ENCODE measurements around the gene KRTAP16-1. TPM values are rescaled to one million over a fixed set of nuclear protein-coding genes. Genes with fewer than 3 reads are reported as not detected.

Gene KRTAP16-1
- total and polyA plus RNA-seq, 2 of the 4 experiments (the other 2 are of a cell fraction) = not detected

DNA sequence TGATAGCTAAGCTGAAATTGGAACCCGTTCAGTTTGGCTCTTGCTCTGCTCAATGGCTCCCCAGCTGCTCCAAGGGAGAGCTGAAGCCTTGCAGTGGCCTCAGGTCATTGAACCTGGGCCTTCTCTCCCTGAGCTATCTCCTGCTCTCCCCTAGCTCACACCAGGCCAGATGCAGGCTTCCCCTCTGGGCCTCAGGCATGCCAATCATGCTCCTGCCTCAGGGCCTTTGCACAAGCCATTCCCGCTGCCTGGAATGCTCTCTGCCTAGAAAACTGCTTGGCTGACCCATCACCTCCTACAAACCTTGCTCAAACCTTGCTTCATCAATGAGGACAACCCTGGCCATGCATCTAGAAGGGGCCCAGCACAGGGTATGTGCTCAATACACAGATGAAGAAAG is 23.1 kb upstream of the KRTAP16-1 start:
- H4K5ac ChIP-seq (ENCODE audit: low read depth, low read length) = no peak overlapping the region
- dilution Hi-C loops (cut with HindIII; ENCODE audit: low sequenced_read_pairs, unreplicated experiment) = no loop called here
- H2AK9ac ChIP-seq (replicated peaks; ENCODE audit: low read depth, low read length, poor library complexity) = no peak overlapping the region
- no peak for ATAC-seq (ENCODE audit: low read depth)
- H2BK20ac ChIP-seq (ENCODE audit: low read depth, low read length) = no peak overlapping the region
- no TSS peak for BruUV-seq (replicated peaks)
- peaks cover 3% of the 10 kb centered on the region; the same call in 1 of the 2 replicates for H3K9me1 ChIP-seq (ENCODE audit: insufficient read depth, low read length)
- CTCF ChIA-PET = no interaction called here
- no peak overlapping the region for H3K4me2 ChIP-seq (ENCODE audit: low read depth, low read length)
- no peak overlapping the region for H2AFZ ChIP-seq (replicated peaks; ENCODE audit: low read length, poor library complexity)
- no peak overlapping the region for H3K27ac ChIP-seq (ENCODE audit: insufficient read depth, low read length)
- H2AK5ac ChIP-seq (ENCODE audit: low read depth, low read length) = no peak overlapping the region
- no peak overlapping the region for H3K14ac ChIP-seq (replicated peaks; ENCODE audit: low read depth, low read length)
- no peak overlapping the region for H4K8ac ChIP-seq (ENCODE audit: low read depth in 2 of 2, low read length in 2 of 2)
- H3K36me3 ChIP-seq (ENCODE audit: control insufficient read depth, insufficient read depth, low read length) = no peaks in the 10 kb centered on the region
- H4K20me1 ChIP-seq (ENCODE audit: insufficient read depth, low read length) = no peaks in the 10 kb centered on the region
- no peak overlapping the region for H3K9ac ChIP-seq (ENCODE audit: low read depth, low read length)
- H3K4me1 ChIP-seq (ENCODE audit: control insufficient read depth, insufficient read depth, low read length) = no peaks in the 10 kb centered on the region
- H3K27me3 ChIP-seq (ENCODE audit: control insufficient read depth, insufficient read depth, low read length) = peaks cover 3% of the 10 kb centered on the region
- TF ChIP-seq MXI1 (IDR thresholded peaks at IDR 0.05; ENCODE audit: borderline replicate concordance, low read depth, low read length) (no peak), CHD1 (IDR thresholded peaks at IDR 0.05; ENCODE audit: low read depth, low read length) (no peak), POLR2A (IDR thresholded peaks at IDR 0.05; ENCODE audit: low read depth, low read length) (no peak), RFX5 (IDR thresholded peaks at IDR 0.05; ENCODE audit: low read depth, low read length) (no peak)
- TF ChIP-seq, protein P1, sequence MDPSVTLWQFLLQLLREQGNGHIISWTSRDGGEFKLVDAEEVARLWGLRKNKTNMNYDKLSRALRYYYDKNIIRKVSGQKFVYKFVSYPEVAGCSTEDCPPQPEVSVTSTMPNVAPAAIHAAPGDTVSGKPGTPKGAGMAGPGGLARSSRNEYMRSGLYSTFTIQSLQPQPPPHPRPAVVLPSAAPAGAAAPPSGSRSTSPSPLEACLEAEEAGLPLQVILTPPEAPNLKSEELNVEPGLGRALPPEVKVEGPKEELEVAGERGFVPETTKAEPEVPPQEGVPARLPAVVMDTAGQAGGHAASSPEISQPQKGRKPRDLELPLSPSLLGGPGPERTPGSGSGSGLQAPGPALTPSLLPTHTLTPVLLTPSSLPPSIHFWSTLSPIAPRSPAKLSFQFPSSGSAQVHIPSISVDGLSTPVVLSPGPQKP (IDR thresholded peaks at IDR 0.05; ENCODE audit: borderline replicate concordance, low read depth, low read length) = no peak
- TF ChIP-seq, protein P2, sequence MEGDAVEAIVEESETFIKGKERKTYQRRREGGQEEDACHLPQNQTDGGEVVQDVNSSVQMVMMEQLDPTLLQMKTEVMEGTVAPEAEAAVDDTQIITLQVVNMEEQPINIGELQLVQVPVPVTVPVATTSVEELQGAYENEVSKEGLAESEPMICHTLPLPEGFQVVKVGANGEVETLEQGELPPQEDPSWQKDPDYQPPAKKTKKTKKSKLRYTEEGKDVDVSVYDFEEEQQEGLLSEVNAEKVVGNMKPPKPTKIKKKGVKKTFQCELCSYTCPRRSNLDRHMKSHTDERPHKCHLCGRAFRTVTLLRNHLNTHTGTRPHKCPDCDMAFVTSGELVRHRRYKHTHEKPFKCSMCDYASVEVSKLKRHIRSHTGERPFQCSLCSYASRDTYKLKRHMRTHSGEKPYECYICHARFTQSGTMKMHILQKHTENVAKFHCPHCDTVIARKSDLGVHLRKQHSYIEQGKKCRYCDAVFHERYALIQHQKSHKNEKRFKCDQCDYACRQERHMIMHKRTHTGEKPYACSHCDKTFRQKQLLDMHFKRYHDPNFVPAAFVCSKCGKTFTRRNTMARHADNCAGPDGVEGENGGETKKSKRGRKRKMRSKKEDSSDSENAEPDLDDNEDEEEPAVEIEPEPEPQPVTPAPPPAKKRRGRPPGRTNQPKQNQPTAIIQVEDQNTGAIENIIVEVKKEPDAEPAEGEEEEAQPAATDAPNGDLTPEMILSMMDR (conservative IDR thresholded peaks at IDR 0.05; ENCODE audit: low read depth, low read length) = no peak
- H2BK15ac ChIP-seq (ENCODE audit: low read depth, low read length) = no peak overlapping the region
- no peak overlapping the region for H3K18ac ChIP-seq (ENCODE audit: low read depth, low read length)
- no peaks in the 10 kb centered on the region for H3K79me1 ChIP-seq (ENCODE audit: low read depth in 1 of 2, low read length in 2 of 2)
- H2BK120ac ChIP-seq (ENCODE audit: low read depth, low read length) = no peak overlapping the region
- H3K4me3 ChIP-seq (ENCODE audit: insufficient read depth, low read depth, low read length) = no peak overlapping the region
- POLR2A ChIA-PET (ENCODE audit: unreplicated experiment) = no interaction called here
- 60% methylated on average over 1 of the region's 2 CpGs; no CpG with 5 or more reads in 1 of the 2 experiments for WGBS, 2 experiments (ENCODE audit: extremely low coverage in 2 of 2, insufficient read length in 1 of 2)
- no peak overlapping the region for H3K4ac ChIP-seq (ENCODE audit: low read depth, low read length)
- no peak overlapping the region for H4K91ac ChIP-seq (ENCODE audit: insufficient read depth, low read depth, low read length)
- in situ Hi-C loops (cut with MboI; ENCODE audit: low sequenced_read_pairs) = loop anchor here (5.0 kb wide), 1 partner anchor 330 kb away; no protein-coding TSS in a partner anchor
- DNase-seq = no peak
- no peak overlapping the region for H3K23ac ChIP-seq (ENCODE audit: low read depth, low read length)
- intact Hi-C loops (cut with micrococcal nuclease) = no loop called here
- no peak overlapping the region for H3K56ac ChIP-seq (ENCODE audit: extremely low read depth, insufficient read depth, low read length)
- H2BK5ac ChIP-seq (ENCODE audit: low read depth, low read length, poor library complexity, severe bottlenecking) = no peak overlapping the region
- H3K9me3 ChIP-seq (ENCODE audit: control insufficient read depth, insufficient read depth, low read length) = no peaks in the 10 kb centered on the region

Data from IMR-90 (cell line).